KMS-11 (cell line): ENCODE measurements around the gene CAMTA1.

ENCODE experiments used
- H2AFZ ChIP-seq: fragments of 200-600 bp; sonication (generic); 2 replicates; pipeline ENCODE4 v1.6.1; 2016; ENCODE audit warnings: antibody characterized with exemption, mixed run types, low read depth
- H3K27ac ChIP-seq: fragments of 200-600 bp; sonication (generic); 2 replicates; pipeline ENCODE4 v1.6.1; 2016; ENCODE audit warnings: mild to moderate bottlenecking, mixed run types
- H3K27me3 ChIP-seq: fragments of 200-600 bp; sonication (generic); 2 replicates; pipeline ENCODE4 v1.6.1; 2017; ENCODE audit warnings: mild to moderate bottlenecking, low read depth, mixed run types, moderate library complexity; ENCODE audit not compliant: insufficient read depth
- H3K36me3 ChIP-seq: fragments of 200-600 bp; sonication (generic); 2 replicates; pipeline ENCODE4 v1.6.1; 2017; ENCODE audit warnings: mild to moderate bottlenecking, mixed run types; ENCODE audit not compliant: insufficient read depth
- H3K4me1 ChIP-seq: fragments of 200-600 bp; sonication (generic); 2 replicates; pipeline ENCODE4 v1.6.1; 2016; ENCODE audit warnings: mild to moderate bottlenecking, low read depth, mixed run types; ENCODE audit not compliant: poor library complexity, severe bottlenecking
- H3K4me2 ChIP-seq: fragments of 200-600 bp; sonication (generic); 2 replicates; pipeline ENCODE4 v1.7.0; 2016; ENCODE audit warnings: mild to moderate bottlenecking, mixed run types
- H3K4me3 ChIP-seq: fragments of 200-600 bp; sonication (generic); IDR thresholded peaks from 2 replicates; pipeline ENCODE4 v1.6.1; 2017; ENCODE audit warnings: low read depth, low read length, mixed read lengths; ENCODE audit not compliant: insufficient read depth
- H3K79me2 ChIP-seq: fragments of 200-600 bp; sonication (generic); 2 replicates; pipeline ENCODE4 v1.6.1; 2016; ENCODE audit warnings: low read depth, mixed run types; ENCODE audit not compliant: insufficient read depth
- H3K9ac ChIP-seq: fragments of 200-600 bp; sonication (generic); 2 replicates; pipeline ENCODE4 v1.6.1; 2016; ENCODE audit warnings: mild to moderate bottlenecking, mixed run types
- H4K20me1 ChIP-seq: fragments of 200-600 bp; sonication (generic); 2 replicates; pipeline ENCODE4 v1.6.1; 2016; ENCODE audit warnings: mild to moderate bottlenecking, mixed run types; ENCODE audit not compliant: insufficient read depth
- TF ChIP-seq, protein P1 (sequence below): fragments of 200-600 bp; sonication (generic); conservative IDR thresholded peaks from 2 replicates; pipeline ENCODE4 v1.6.1; 2017; ENCODE audit warnings: low read depth, mild to moderate bottlenecking, antibody characterized with exemption, low read length, moderate library complexity, mixed read lengths

Gene CAMTA1

DNA sequence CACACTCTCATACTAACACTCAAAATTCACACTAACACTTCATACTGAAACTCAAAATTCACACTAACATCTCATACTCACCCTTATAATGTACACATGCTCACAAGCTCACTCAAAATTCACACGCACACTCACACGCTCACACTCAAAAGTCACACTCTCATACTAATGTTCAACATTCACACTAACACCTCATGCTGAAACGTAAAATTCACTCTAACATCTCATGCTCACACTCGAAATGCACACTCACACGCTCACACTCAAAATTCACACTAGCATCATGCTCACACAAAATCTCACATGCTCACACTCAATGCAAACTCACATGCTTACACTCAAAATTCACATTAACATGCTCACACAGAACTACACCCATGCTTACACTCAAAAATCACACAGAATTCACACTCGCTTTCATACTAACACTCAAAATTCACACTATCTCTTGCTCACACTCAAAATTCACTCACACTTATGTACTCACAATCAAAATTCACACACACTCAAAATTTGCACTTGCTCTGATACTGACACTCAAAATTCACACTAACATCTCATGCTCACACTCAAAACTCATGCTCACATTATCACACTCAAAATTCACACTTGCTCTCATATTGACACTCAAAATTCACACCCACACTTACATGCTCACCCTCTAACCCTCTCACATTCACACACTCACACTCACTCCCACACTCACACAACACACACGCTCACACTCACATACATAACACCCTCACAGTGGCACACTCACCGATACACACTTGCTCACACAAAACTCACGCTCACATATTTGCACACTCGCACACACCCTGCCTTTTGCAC, 721.4 kb downstream of the CAMTA1 start:
- no peak overlapping the region for H2AFZ ChIP-seq
- peaks cover 9% of the 10 kb centered on the region; the same call in 1 of the 2 replicates for H3K27me3 ChIP-seq
- no peaks in the 10 kb centered on the region for H3K36me3 ChIP-seq
- no peak overlapping the region for H3K4me3 ChIP-seq
- H3K4me1 ChIP-seq, result no peaks in the 10 kb centered on the region
- H3K79me2 ChIP-seq, result no peaks in the 10 kb centered on the region
- TF ChIP-seq, protein P1, sequence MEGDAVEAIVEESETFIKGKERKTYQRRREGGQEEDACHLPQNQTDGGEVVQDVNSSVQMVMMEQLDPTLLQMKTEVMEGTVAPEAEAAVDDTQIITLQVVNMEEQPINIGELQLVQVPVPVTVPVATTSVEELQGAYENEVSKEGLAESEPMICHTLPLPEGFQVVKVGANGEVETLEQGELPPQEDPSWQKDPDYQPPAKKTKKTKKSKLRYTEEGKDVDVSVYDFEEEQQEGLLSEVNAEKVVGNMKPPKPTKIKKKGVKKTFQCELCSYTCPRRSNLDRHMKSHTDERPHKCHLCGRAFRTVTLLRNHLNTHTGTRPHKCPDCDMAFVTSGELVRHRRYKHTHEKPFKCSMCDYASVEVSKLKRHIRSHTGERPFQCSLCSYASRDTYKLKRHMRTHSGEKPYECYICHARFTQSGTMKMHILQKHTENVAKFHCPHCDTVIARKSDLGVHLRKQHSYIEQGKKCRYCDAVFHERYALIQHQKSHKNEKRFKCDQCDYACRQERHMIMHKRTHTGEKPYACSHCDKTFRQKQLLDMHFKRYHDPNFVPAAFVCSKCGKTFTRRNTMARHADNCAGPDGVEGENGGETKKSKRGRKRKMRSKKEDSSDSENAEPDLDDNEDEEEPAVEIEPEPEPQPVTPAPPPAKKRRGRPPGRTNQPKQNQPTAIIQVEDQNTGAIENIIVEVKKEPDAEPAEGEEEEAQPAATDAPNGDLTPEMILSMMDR, result no peak
- no peak overlapping the region for H3K27ac ChIP-seq
- H3K4me2 ChIP-seq, result no peak overlapping the region
- H4K20me1 ChIP-seq, result no peaks in the 10 kb centered on the region
- H3K9ac ChIP-seq, result no peak overlapping the region

- peaks cover 9% of the 10 kb centered on the region; the same call in 1 of the 2 replicates for H3K27me3 ChIP-seq
- no peak overlapping the region for H3K27ac ChIP-seq
- H3K4me3 ChIP-seq, result no peak overlapping the region
Observed at GRCh38 chr1:7507285-7508019, 722.2 kb downstream of the CAMTA1 start.

DNA sequence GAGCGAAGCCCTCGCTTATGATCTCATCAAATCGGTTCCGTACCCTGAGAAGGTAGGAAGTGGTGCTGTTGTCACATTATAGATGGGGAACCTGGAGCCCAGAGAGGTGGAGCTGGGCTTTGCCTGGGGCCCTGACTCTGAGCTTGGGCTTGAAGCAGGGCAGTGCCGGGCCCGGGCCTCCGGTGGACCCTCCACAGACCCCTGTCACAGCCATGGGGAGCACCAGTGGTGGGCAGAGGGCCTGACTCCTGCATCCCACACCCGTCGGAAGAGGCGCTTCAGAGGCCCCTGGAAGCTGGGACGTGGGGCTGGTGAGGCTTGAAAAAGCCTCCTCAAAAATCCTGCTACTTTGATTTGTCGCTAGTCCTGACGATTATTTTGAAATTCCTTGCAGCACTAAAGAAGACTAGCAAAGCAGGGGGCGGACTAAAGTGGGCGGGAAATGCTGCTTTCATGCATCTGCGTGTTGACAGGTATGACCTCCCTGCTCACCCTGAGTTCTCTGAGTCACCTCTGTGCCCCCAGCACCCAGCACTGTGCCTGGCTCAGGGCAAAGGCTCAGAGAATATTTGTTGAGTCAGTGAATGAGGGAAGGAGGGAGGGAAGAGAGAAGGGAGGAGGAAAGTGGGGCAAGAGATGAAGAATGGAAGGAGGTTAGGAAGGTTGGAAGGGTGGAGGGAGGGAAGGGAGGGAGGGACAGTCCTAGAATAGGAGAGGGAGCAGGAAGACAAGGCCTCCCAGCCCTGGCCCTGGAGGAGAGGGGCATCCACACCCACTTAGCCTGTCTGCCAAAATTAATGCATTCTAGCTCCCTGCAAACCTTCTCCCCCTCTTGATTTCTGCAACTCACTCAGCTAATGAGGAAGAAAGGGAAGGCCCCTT, 723.0 kb downstream of the CAMTA1 start:
- no peaks in the 10 kb centered on the region for H4K20me1 ChIP-seq
- H3K36me3 ChIP-seq, result no peaks in the 10 kb centered on the region
- no peak overlapping the region for H3K4me3 ChIP-seq
- H3K9ac ChIP-seq, result no peak overlapping the region
- H3K4me2 ChIP-seq, result no peak overlapping the region
- H3K27ac ChIP-seq, result no peak overlapping the region
- H3K4me1 ChIP-seq, result no peaks in the 10 kb centered on the region
- no peaks in the 10 kb centered on the region for H3K79me2 ChIP-seq
- H2AFZ ChIP-seq, result no peak overlapping the region
- H3K27me3 ChIP-seq, result peaks cover 12% of the 10 kb centered on the region; the same call in 1 of the 2 replicates
- TF ChIP-seq, protein P1, result no peak

More at GRCh38 chr1:7507285-7508019, 722.2 kb downstream of the CAMTA1 start:
- no peak overlapping the region for H2AFZ ChIP-seq
- no peaks in the 10 kb centered on the region for H3K79me2 ChIP-seq
- TF ChIP-seq, protein P1, result no peak
- no peaks in the 10 kb centered on the region for H3K36me3 ChIP-seq
- no peaks in the 10 kb centered on the region for H4K20me1 ChIP-seq
- no peak overlapping the region for H3K4me2 ChIP-seq
- no peak overlapping the region for H3K9ac ChIP-seq
- no peaks in the 10 kb centered on the region for H3K4me1 ChIP-seq

DNA sequence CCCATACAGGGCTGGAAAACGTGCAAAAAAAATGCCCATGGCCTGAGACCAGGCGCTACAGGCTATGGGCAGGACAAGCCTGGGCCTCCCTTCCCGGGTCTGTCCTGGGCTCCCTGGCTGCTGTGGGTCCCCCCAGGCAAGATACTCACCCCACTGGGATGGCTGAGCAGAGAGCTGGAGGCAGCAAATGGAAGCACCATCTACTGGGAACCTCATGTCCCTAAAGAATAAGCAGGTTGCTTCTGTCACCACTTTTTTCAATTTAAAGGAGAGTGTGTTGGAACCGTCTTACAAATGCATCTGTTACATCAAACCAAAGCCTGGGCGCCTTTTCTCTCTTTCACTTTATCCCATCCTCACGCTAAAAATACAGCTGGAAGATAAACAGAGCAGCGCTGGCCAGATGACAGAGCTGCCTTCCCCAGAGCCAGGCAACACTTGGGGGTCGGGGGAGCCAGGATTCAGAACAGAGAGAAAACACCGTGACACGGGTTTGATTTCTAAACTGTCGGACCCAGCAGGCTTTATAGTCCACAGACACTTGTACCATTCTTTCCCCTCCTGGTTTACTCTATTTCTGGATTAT, 723.8 kb downstream of the CAMTA1 start:
- no peaks in the 10 kb centered on the region for H3K36me3 ChIP-seq
- H3K4me1 ChIP-seq, result no peaks in the 10 kb centered on the region
- no peaks in the 10 kb centered on the region for H4K20me1 ChIP-seq
- H3K9ac ChIP-seq, result no peak overlapping the region
- no peak overlapping the region for H3K27ac ChIP-seq
- H3K4me2 ChIP-seq, result no peak overlapping the region
- peaks cover 12% of the 10 kb centered on the region; the same call in 1 of the 2 replicates for H3K27me3 ChIP-seq
- H2AFZ ChIP-seq, result no peak overlapping the region
- H3K4me3 ChIP-seq, result no peak overlapping the region
- H3K79me2 ChIP-seq, result no peaks in the 10 kb centered on the region
- TF ChIP-seq, protein P1, result no peak
